NT2/D1 (cell line): ENCODE results near the gene KCNC4.

Experiments
- DNase-seq: peaks from one replicate; pipeline ENCODE4 v3.0.0-alpha.2; 2011; ENCODE audit warnings: low read depth, low spot score
- H3K27me3 ChIP-seq: 2 replicates; pipeline ENCODE4 v1.6.0; 2011; ENCODE audit warnings: mild to moderate bottlenecking; ENCODE audit not compliant: insufficient read length, insufficient read depth
- H3K36me3 ChIP-seq: 2 replicates; pipeline ENCODE4 v1.6.1; 2011; ENCODE audit warnings: mild to moderate bottlenecking, low read length, mixed read lengths; ENCODE audit not compliant: insufficient read depth, insufficient read length
- H3K4me1 ChIP-seq: 2 replicates; pipeline ENCODE4 v1.5.1; 2011; ENCODE audit not compliant: insufficient read depth, insufficient read length
- H3K4me3 ChIP-seq: 2 replicates; pipeline ENCODE4 v1.5.1; 2011; ENCODE audit warnings: low read depth; ENCODE audit not compliant: insufficient read length
- H3K9ac ChIP-seq: 2 replicates; pipeline ENCODE4 v1.6.0; 2011; ENCODE audit warnings: low read depth; ENCODE audit not compliant: insufficient read length
- H3K9me3 ChIP-seq: 2 replicates; pipeline ENCODE4 v1.5.1; 2011; ENCODE audit warnings: mild to moderate bottlenecking, low read length; ENCODE audit not compliant: insufficient read depth
- SUZ12 ChIP-seq: IDR thresholded peaks from 2 replicates; pipeline ENCODE4 v1.6.1; 2011; ENCODE audit not compliant: insufficient read length, insufficient read depth; ENCODE audit errors: extremely low read depth
- YY1 ChIP-seq: IDR thresholded peaks from 2 replicates; pipeline ENCODE4 v1.6.1; 2011; ENCODE audit not compliant: insufficient read length, insufficient read depth
- ZNF274 ChIP-seq: IDR thresholded peaks from 2 replicates; pipeline ENCODE4 v1.6.1; 2011; ENCODE audit warnings: mild to moderate bottlenecking, low read depth, low read length

KCNC4 gene

GRCh38 chr1:110166861-110167260 lies 43.3 kb upstream of the KCNC4 start:
- no peak overlapping the region for H3K9ac ChIP-seq
- no peak for TF ChIP-seq ZNF274
- TF ChIP-seq SUZ12: no peak
- no peak for TF ChIP-seq YY1
- H3K9me3 ChIP-seq: no peaks in the 10 kb centered on the region
- H3K27me3 ChIP-seq: no peaks in the 10 kb centered on the region
- H3K36me3 ChIP-seq: no peaks in the 10 kb centered on the region
- DNase-seq: no peak
- peaks cover 24% of the 10 kb centered on the region for H3K4me1 ChIP-seq
- H3K4me3 ChIP-seq: no peak overlapping the region

GRCh38 chr1:110170766-110171733 lies 39.1 kb upstream of the KCNC4 start:
- Histone ChIP-seq H3K36me3 (no peaks in the 10 kb centered on the region), H3K9ac (peak overlapping the region; percentile 9), H3K27me3 (no peaks in the 10 kb centered on the region), H3K4me3 (no peak overlapping the region), H3K4me1 (peaks cover 24% of the 10 kb centered on the region), H3K9me3 (no peaks in the 10 kb centered on the region)
- TF ChIP-seq YY1 (no peak), SUZ12 (no peak), ZNF274 (no peak)
- DNase-seq: no peak

GRCh38 chr1:110172001-110172400 lies 38.1 kb upstream of the KCNC4 start:
- DNase-seq: no peak
- Histone ChIP-seq H3K27me3 (no peaks in the 10 kb centered on the region), H3K36me3 (no peaks in the 10 kb centered on the region), H3K9ac (no peak overlapping the region), H3K4me1 (peaks cover 24% of the 10 kb centered on the region), H3K9me3 (no peaks in the 10 kb centered on the region), H3K4me3 (no peak overlapping the region)
- TF ChIP-seq ZNF274 (no peak), YY1 (no peak), SUZ12 (no peak)

- TF ChIP-seq YY1: no peak
- no peak for TF ChIP-seq SUZ12
- no peak for TF ChIP-seq ZNF274
- peaks cover 24% of the 10 kb centered on the region for H3K4me1 ChIP-seq
- peak; percentile 62 for DNase-seq
- no peaks in the 10 kb centered on the region for H3K36me3 ChIP-seq
- peaks cover 6% of the 10 kb centered on the region; the same call in 1 of the 2 replicates for H3K9me3 ChIP-seq
- no peak overlapping the region for H3K4me3 ChIP-seq
- no peak overlapping the region for H3K9ac ChIP-seq
- no peaks in the 10 kb centered on the region for H3K27me3 ChIP-seq
These were observed 36.5 kb upstream of the KCNC4 start for GRCh38 chr1:110173466-110174105.

GRCh38 chr1:110174961-110175360 lies 35.2 kb upstream of the KCNC4 start:
- peaks cover 24% of the 10 kb centered on the region for H3K4me1 ChIP-seq

GRCh38 chr1:110176299-110176956 lies 33.7 kb upstream of the KCNC4 start:
- TF ChIP-seq SUZ12 (no peak), YY1 (no peak), ZNF274 (no peak)
- no peak for DNase-seq
- no peak overlapping the region for H3K9ac ChIP-seq
- H3K27me3 ChIP-seq: no peaks in the 10 kb centered on the region
- H3K9me3 ChIP-seq: peaks cover 8% of the 10 kb centered on the region; the same call in 1 of the 2 replicates
- H3K4me1 ChIP-seq: peaks cover 22% of the 10 kb centered on the region
- H3K36me3 ChIP-seq: no peaks in the 10 kb centered on the region
- no peak overlapping the region for H3K4me3 ChIP-seq

More at GRCh38 chr1:110174961-110175360, 35.2 kb upstream of the KCNC4 start:
- no peak for DNase-seq
- H3K4me3 ChIP-seq: no peak overlapping the region
- H3K9me3 ChIP-seq: peaks cover 8% of the 10 kb centered on the region; the same call in 1 of the 2 replicates
- no peaks in the 10 kb centered on the region for H3K36me3 ChIP-seq
- H3K27me3 ChIP-seq: no peaks in the 10 kb centered on the region
- no peak overlapping the region for H3K9ac ChIP-seq
- TF ChIP-seq SUZ12 (no peak), ZNF274 (no peak), YY1 (no peak)
